Measurements from ENCODE around the gene LEMD3. TPM values are rescaled to one million over a fixed set of nuclear protein-coding genes. Genes with fewer than 3 reads are reported as not detected.

Gene LEMD3
- total RNA-seq, 1 experiment from 2014 or later: 26.9 TPM

DNA sequence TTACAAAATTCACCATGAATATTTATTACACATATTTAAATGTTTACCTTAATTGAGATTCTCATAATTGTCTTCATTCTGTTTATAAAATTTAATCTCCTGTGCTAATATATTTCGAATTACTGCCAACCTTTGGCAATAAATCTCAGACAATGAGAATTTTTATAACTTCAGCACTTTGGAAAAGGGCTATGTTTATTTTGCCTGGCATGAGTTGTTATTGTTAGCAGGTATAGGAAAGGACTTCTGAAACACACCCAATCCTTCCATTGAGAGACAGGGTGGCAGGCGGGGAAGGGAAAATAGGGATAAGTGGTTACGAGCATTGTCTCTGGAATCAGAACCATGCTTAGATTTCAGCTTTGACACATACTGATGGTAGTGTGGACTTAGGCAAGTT, 97.0 kb downstream of the LEMD3 start:
- ChIA-PET CTCF (no interaction called here), POLR2A (no interaction called here)
- in situ Hi-C loops (cut with HindIII; ENCODE audit: low pct_unique_long_range_greater_than_20kb, low sequenced_read_pairs): no loop called here
- ATAC-seq (no peak), DNase-seq (ENCODE audit: low read depth, low spot score) (no peak)
- no peaks in the 10 kb centered on the region for H3K36me3 ChIP-seq (ENCODE audit: control insufficient read depth, insufficient read depth, low read length)
- BruUV-seq (replicated peaks): no TSS peak
- intact Hi-C loops (cut with micrococcal nuclease; ENCODE audit: unreplicated experiment): no loop called here
- no peaks in the 10 kb centered on the region for H3K27me3 ChIP-seq (ENCODE audit: control insufficient read depth, insufficient read depth, low read length)
- no peaks in the 10 kb centered on the region for H3K9me3 ChIP-seq (ENCODE audit: control insufficient read depth, insufficient read depth, low read depth, low read length)
- H3K4me3 ChIP-seq (ENCODE audit: low read depth in 2 of 2, low read length in 2 of 2): no peak overlapping the region
- TF ChIP-seq TCF7L2 (IDR thresholded peaks at IDR 0.05; ENCODE audit: low read depth, low read length): no peak
- TF ChIP-seq POLR2AphosphoS5 (IDR thresholded peaks at IDR 0.05; ENCODE audit: low read depth, low read length): no peak
- no peak for TF ChIP-seq SIN3A (IDR thresholded peaks at IDR 0.05; ENCODE audit: borderline replicate concordance, insufficient read depth, low read depth, low read length)
- TF ChIP-seq, protein P1, sequence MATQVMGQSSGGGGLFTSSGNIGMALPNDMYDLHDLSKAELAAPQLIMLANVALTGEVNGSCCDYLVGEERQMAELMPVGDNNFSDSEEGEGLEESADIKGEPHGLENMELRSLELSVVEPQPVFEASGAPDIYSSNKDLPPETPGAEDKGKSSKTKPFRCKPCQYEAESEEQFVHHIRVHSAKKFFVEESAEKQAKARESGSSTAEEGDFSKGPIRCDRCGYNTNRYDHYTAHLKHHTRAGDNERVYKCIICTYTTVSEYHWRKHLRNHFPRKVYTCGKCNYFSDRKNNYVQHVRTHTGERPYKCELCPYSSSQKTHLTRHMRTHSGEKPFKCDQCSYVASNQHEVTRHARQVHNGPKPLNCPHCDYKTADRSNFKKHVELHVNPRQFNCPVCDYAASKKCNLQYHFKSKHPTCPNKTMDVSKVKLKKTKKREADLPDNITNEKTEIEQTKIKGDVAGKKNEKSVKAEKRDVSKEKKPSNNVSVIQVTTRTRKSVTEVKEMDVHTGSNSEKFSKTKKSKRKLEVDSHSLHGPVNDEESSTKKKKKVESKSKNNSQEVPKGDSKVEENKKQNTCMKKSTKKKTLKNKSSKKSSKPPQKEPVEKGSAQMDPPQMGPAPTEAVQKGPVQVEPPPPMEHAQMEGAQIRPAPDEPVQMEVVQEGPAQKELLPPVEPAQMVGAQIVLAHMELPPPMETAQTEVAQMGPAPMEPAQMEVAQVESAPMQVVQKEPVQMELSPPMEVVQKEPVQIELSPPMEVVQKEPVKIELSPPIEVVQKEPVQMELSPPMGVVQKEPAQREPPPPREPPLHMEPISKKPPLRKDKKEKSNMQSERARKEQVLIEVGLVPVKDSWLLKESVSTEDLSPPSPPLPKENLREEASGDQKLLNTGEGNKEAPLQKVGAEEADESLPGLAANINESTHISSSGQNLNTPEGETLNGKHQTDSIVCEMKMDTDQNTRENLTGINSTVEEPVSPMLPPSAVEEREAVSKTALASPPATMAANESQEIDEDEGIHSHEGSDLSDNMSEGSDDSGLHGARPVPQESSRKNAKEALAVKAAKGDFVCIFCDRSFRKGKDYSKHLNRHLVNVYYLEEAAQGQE (IDR thresholded peaks at IDR 0.05; ENCODE audit: insufficient read depth in 1 of 2, low read depth in 2 of 2, low read length in 1 of 2): no peak
- TF ChIP-seq, protein P2, sequence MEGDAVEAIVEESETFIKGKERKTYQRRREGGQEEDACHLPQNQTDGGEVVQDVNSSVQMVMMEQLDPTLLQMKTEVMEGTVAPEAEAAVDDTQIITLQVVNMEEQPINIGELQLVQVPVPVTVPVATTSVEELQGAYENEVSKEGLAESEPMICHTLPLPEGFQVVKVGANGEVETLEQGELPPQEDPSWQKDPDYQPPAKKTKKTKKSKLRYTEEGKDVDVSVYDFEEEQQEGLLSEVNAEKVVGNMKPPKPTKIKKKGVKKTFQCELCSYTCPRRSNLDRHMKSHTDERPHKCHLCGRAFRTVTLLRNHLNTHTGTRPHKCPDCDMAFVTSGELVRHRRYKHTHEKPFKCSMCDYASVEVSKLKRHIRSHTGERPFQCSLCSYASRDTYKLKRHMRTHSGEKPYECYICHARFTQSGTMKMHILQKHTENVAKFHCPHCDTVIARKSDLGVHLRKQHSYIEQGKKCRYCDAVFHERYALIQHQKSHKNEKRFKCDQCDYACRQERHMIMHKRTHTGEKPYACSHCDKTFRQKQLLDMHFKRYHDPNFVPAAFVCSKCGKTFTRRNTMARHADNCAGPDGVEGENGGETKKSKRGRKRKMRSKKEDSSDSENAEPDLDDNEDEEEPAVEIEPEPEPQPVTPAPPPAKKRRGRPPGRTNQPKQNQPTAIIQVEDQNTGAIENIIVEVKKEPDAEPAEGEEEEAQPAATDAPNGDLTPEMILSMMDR (IDR thresholded peaks at IDR 0.05): no peak
- H3K4me1 ChIP-seq (ENCODE audit: control insufficient read depth, insufficient read depth, low read length): no peaks in the 10 kb centered on the region
- H3K27ac ChIP-seq (ENCODE audit: low read length): no peak overlapping the region

DNA sequence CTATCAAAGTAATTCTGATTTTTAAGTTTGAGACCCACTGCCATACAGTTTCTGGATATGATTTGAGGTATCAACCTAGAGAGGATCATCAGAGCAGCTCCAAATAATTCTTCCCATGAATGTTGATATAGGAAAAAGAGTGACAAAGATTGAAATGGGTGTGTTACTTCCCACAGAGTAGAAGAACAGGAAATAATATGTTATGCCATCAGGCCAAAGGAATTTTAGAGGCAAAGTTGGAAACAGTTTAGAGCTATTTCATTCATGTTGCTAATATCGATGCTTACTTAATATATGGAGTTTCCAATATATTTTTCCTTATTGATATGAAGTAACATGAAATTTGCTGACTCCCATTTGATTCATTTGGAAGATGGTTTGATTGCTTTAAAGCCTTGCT, 100.2 kb downstream of the LEMD3 start:
- CTCF ChIA-PET: no interaction called here
- intact Hi-C loops (cut with micrococcal nuclease; ENCODE audit: unreplicated experiment) (no loop called here), in situ Hi-C loops (cut with HindIII; ENCODE audit: low pct_unique_long_range_greater_than_20kb, low sequenced_read_pairs) (no loop called here)
- TF ChIP-seq SIN3A (IDR thresholded peaks at IDR 0.05; ENCODE audit: borderline replicate concordance, insufficient read depth, low read depth, low read length) (no peak), TCF7L2 (IDR thresholded peaks at IDR 0.05; ENCODE audit: low read depth, low read length) (no peak), POLR2AphosphoS5 (IDR thresholded peaks at IDR 0.05; ENCODE audit: low read depth, low read length) (no peak)
- TF ChIP-seq, protein P2 (IDR thresholded peaks at IDR 0.05): no peak
- TF ChIP-seq, protein P1 (IDR thresholded peaks at IDR 0.05; ENCODE audit: insufficient read depth in 1 of 2, low read depth in 2 of 2, low read length in 1 of 2): no peak
- Histone ChIP-seq H3K27me3 (ENCODE audit: control insufficient read depth, insufficient read depth, low read length) (no peaks in the 10 kb centered on the region), H3K27ac (ENCODE audit: low read length) (no peak overlapping the region), H3K36me3 (ENCODE audit: control insufficient read depth, insufficient read depth, low read length) (no peaks in the 10 kb centered on the region), H3K4me1 (ENCODE audit: control insufficient read depth, insufficient read depth, low read length) (no peaks in the 10 kb centered on the region), H3K9me3 (ENCODE audit: control insufficient read depth, insufficient read depth, low read depth, low read length) (no peaks in the 10 kb centered on the region), H3K4me3 (ENCODE audit: low read depth in 2 of 2, low read length in 2 of 2) (no peak overlapping the region)
- DNase-seq (ENCODE audit: low read depth, low spot score) (no peak), ATAC-seq (no peak)
- BruUV-seq (replicated peaks): no TSS peak
- POLR2A ChIA-PET: no interaction called here
